ENCODE data around the gene NCOA7.
"Not testable (repeated sequence)": the region's sequence is repeated elsewhere in the genome, so short reads cannot be mapped to it uniquely, and the experiment has no call there.

DNA sequence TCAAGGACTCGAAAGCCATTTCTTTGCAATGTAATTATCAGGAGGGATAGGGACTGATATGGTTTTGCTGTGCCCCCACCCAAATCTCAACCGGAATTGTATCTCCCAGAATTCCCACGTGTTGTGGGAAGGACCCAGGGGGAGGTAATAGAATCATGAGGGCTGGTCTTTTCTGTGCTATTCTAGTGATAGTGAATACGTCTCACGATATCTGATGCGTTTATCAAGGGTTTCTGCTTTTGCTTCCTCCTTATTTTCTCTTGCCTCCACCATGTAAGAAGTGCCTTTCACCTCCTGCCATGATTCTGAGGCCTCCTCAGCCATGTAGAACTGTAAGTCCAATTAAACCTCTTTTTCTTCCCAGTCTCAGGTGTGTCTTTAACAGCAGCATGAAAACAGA, 160.0 kb downstream of the NCOA7 start:
- TF ChIP-seq, protein P1, sequence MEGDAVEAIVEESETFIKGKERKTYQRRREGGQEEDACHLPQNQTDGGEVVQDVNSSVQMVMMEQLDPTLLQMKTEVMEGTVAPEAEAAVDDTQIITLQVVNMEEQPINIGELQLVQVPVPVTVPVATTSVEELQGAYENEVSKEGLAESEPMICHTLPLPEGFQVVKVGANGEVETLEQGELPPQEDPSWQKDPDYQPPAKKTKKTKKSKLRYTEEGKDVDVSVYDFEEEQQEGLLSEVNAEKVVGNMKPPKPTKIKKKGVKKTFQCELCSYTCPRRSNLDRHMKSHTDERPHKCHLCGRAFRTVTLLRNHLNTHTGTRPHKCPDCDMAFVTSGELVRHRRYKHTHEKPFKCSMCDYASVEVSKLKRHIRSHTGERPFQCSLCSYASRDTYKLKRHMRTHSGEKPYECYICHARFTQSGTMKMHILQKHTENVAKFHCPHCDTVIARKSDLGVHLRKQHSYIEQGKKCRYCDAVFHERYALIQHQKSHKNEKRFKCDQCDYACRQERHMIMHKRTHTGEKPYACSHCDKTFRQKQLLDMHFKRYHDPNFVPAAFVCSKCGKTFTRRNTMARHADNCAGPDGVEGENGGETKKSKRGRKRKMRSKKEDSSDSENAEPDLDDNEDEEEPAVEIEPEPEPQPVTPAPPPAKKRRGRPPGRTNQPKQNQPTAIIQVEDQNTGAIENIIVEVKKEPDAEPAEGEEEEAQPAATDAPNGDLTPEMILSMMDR (IDR thresholded peaks at IDR 0.05; ENCODE audit: insufficient read depth, low read length) = not testable (repeated sequence)
- TF ChIP-seq, protein P2, sequence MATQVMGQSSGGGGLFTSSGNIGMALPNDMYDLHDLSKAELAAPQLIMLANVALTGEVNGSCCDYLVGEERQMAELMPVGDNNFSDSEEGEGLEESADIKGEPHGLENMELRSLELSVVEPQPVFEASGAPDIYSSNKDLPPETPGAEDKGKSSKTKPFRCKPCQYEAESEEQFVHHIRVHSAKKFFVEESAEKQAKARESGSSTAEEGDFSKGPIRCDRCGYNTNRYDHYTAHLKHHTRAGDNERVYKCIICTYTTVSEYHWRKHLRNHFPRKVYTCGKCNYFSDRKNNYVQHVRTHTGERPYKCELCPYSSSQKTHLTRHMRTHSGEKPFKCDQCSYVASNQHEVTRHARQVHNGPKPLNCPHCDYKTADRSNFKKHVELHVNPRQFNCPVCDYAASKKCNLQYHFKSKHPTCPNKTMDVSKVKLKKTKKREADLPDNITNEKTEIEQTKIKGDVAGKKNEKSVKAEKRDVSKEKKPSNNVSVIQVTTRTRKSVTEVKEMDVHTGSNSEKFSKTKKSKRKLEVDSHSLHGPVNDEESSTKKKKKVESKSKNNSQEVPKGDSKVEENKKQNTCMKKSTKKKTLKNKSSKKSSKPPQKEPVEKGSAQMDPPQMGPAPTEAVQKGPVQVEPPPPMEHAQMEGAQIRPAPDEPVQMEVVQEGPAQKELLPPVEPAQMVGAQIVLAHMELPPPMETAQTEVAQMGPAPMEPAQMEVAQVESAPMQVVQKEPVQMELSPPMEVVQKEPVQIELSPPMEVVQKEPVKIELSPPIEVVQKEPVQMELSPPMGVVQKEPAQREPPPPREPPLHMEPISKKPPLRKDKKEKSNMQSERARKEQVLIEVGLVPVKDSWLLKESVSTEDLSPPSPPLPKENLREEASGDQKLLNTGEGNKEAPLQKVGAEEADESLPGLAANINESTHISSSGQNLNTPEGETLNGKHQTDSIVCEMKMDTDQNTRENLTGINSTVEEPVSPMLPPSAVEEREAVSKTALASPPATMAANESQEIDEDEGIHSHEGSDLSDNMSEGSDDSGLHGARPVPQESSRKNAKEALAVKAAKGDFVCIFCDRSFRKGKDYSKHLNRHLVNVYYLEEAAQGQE (IDR thresholded peaks at IDR 0.05; ENCODE audit: insufficient replicate concordance, low read depth) = not testable (repeated sequence)
- not testable (repeated sequence) for TF ChIP-seq POLR2AphosphoS5 (IDR thresholded peaks at IDR 0.05; ENCODE audit: low read depth); GABPA (IDR thresholded peaks at IDR 0.05; ENCODE audit: low read depth); SPI1 (IDR thresholded peaks at IDR 0.05; ENCODE audit: borderline replicate concordance, low read depth)

All from HL-60 (cell line).